Right atrium auricular region (tissue), 2 donors: Measurements from ENCODE around the gene ZFX. TPM values are rescaled to one million over a fixed set of nuclear protein-coding genes. Genes with fewer than 3 reads are reported as not detected.

ENCODE experiments used
- DNase-seq: peaks from one replicate; pipeline ENCODE4 v3.0.0-alpha.2; 2019; ENCODE audit warnings: low spot score
- H3K27ac ChIP-seq, 2 donors: fragments of 200-600 bp; sonication (generic); 1 replicate in 1 of 2; 2 replicates in 1 of 2; pipeline ENCODE4 v1.5.1; 2016 to 2019
- H3K27me3 ChIP-seq, 2 donors: fragments of 200-600 bp; sonication (generic); one replicate each; pipeline versions ENCODE4 v1.5.1 to v1.6.0; 2017 to 2019
- H3K36me3 ChIP-seq: fragments of 200-600 bp; sonication (generic); one replicate; pipeline ENCODE4 v1.5.1; 2016
- H3K4me1 ChIP-seq, 2 donors: fragments of 200-600 bp; sonication (generic); one replicate each; pipeline versions ENCODE4 v1.5.1 to v1.6.0; 2017 to 2019
- H3K4me3 ChIP-seq, 2 donors: fragments of 200-600 bp; sonication (generic); 1 replicate in 1 of 2; 2 replicates in 1 of 2; pipeline ENCODE4 v1.5.1; 2017 to 2019; ENCODE audit warnings: mild to moderate bottlenecking in 1 of 2, moderate library complexity in 1 of 2
- H3K9me3 ChIP-seq, 2 donors: fragments of 200-600 bp; sonication (generic); one replicate each; pipeline ENCODE4 v1.5.1; 2019
- total RNA-seq, 2 donors: library from RNA; depleted of rRNA; stranded (reverse); fragments of >200 nt; gene quantifications; one replicate each; pipeline ENCODE4 v1.1.0, GENCODE V29; 2016
- TF ChIP-seq, protein P1 (sequence below), 2 donors: fragments of 200-600 bp; sonication (generic); IDR thresholded peaks; one replicate each; pipeline ENCODE4 v1.5.1; 2019; ENCODE audit warnings: antibody characterized with exemption in 2 of 2

Gene ZFX
- total RNA-seq, 2 donors from 2014 or later = 32.6 to 36.6 TPM

DNA sequence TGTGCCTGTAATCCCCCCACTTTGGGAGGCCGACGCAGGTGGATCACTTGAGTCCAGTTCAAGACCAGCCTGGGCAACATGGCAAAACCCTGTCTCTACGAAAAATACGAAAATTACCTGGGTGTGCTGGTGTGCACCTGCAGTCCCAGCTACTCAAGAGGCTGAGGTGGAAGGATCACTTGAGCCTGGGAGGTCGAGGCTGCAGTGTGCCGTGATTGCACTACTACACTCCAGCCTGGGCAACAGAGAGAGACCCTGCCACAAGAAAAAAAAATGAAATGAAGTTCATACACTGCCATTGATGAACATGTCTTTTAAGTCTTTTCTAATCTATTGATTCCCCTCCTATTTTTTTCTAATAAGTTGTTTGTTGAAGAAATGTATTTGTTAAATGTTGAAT is 5.0 kb upstream of the ZFX start:
- TF ChIP-seq, protein P1, sequence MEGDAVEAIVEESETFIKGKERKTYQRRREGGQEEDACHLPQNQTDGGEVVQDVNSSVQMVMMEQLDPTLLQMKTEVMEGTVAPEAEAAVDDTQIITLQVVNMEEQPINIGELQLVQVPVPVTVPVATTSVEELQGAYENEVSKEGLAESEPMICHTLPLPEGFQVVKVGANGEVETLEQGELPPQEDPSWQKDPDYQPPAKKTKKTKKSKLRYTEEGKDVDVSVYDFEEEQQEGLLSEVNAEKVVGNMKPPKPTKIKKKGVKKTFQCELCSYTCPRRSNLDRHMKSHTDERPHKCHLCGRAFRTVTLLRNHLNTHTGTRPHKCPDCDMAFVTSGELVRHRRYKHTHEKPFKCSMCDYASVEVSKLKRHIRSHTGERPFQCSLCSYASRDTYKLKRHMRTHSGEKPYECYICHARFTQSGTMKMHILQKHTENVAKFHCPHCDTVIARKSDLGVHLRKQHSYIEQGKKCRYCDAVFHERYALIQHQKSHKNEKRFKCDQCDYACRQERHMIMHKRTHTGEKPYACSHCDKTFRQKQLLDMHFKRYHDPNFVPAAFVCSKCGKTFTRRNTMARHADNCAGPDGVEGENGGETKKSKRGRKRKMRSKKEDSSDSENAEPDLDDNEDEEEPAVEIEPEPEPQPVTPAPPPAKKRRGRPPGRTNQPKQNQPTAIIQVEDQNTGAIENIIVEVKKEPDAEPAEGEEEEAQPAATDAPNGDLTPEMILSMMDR (IDR thresholded peaks at IDR 0.05) = no peak

GRCh38 chrX:24145303-24146186 is 4.0 kb upstream of the ZFX start:
- Histone ChIP-seq H3K9me3 (no peaks in the 10 kb centered on the region), H3K4me1 (peaks cover 0 to 19% of the 10 kb centered on the region in 2 donors), H3K27ac (peak overlapping the region; percentile 41 to 98), H3K4me3 (no peak overlapping the region), H3K36me3 (no peaks in the 10 kb centered on the region), H3K27me3 (no peaks in the 10 kb centered on the region)
- TF ChIP-seq, protein P1 (IDR thresholded peaks at IDR 0.05) = no peak
- DNase-seq = no peak

More for the DNA sequence above, 5.0 kb upstream of the ZFX start:
- no peak overlapping the region for H3K4me3 ChIP-seq
- DNase-seq = no peak
- H3K9me3 ChIP-seq = no peaks in the 10 kb centered on the region
- no peaks in the 10 kb centered on the region for H3K27me3 ChIP-seq
- no peak overlapping the region for H3K27ac ChIP-seq
- H3K36me3 ChIP-seq = no peaks in the 10 kb centered on the region
- H3K4me1 ChIP-seq = peaks cover 0 to 19% of the 10 kb centered on the region in 2 donors

DNA sequence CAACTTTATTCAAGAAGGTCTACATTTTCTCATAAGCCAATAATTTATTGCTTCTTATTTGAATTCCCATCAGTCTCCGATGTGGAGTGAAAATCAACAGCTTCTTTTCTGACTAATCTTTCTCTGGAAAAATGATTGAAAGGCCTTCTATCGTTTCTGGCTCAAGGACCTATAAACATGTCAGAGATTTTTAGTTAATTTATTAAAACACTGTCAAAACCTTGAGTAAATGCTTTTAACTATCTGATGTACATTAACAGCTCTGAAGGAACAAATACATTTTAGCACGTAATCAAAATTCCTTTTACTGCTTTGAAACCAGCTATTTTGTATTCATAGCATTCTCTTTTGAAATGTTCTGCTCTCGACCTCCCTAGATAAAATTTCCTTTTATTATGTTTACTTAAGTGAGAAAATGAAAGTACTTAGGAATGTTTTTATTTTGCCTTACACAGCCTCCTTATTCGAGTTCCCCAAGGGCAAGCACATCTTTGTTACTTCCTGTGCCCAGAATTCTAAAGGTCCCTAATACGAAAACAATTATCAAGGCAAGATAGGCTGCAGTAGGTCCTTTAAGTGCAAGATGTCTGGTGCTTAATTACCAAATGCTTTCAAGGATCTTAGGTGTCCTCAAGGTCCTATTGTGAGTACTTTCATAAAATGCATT is 3.1 kb upstream of the ZFX start:
- H3K4me1 ChIP-seq = peaks cover 0 to 25% of the 10 kb centered on the region in 2 donors
- TF ChIP-seq, protein P1 (IDR thresholded peaks at IDR 0.05) = no peak
- no peak for DNase-seq
- peak overlapping the region; percentile 41 to 98 for H3K27ac ChIP-seq
- H3K36me3 ChIP-seq = no peaks in the 10 kb centered on the region
- H3K9me3 ChIP-seq = no peaks in the 10 kb centered on the region
- H3K27me3 ChIP-seq = no peaks in the 10 kb centered on the region
- H3K4me3 ChIP-seq = peak overlapping the region in 1 of 2 donors; percentile 12

DNA sequence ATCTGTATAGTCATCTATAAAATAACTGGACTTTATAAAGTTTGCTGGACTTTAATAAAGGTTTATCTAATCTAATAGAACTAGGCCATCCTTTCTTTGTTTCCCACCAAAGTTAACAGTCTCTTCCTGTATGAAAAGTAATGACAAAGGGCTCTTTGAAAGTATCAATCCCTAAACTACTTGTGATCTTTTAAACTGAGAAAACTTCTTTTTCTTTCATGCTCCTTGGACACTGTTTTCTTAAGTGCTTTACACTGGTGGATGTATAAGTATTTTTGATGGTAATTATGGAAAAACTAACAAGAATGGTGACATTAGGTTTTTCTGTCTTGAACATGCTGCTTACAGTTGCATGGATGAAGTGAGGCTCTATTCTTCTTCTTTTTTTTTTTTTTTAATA is 2.4 kb upstream of the ZFX start:
- DNase-seq = no peak
- H3K27ac ChIP-seq = peak overlapping the region; percentile 98 to 99
- no peaks in the 10 kb centered on the region for H3K36me3 ChIP-seq
- no peak overlapping the region for H3K4me3 ChIP-seq
- H3K27me3 ChIP-seq = no peaks in the 10 kb centered on the region
- TF ChIP-seq, protein P1 (IDR thresholded peaks at IDR 0.05) = no peak
- no peaks in the 10 kb centered on the region for H3K9me3 ChIP-seq
- H3K4me1 ChIP-seq = peaks cover 0 to 33% of the 10 kb centered on the region in 2 donors

- DNase-seq = no peak
- TF ChIP-seq, protein P1 (IDR thresholded peaks at IDR 0.05) = no peak
- no peaks in the 10 kb centered on the region for H3K27me3 ChIP-seq
- H3K4me1 ChIP-seq = peaks cover 0 to 42% of the 10 kb centered on the region in 2 donors
- peak overlapping the region; percentile 98 to 99 for H3K27ac ChIP-seq
- no peaks in the 10 kb centered on the region for H3K9me3 ChIP-seq
- peaks cover 2% of the 10 kb centered on the region for H3K36me3 ChIP-seq
- peak overlapping the region in 1 of 2 donors; percentile 79 for H3K4me3 ChIP-seq
Observed at GRCh38 chrX:24148121-24148520, 1.4 kb upstream of the ZFX start.
